ENCODE results near the gene EDN3.

The EDN3 gene

GRCh38 chr20:59300333-59301081 is at the start of gene EDN3:
TSS of gene EDN3 (plus strand) at chr20:59300611. CDS start at chr20:59300813, 202 bp downstream.
- no peak for DNase-seq

- no peak for DNase-seq
Measured at GRCh38 chr20:59253325-59253724, 47.1 kb upstream of the EDN3 start.

DNA sequence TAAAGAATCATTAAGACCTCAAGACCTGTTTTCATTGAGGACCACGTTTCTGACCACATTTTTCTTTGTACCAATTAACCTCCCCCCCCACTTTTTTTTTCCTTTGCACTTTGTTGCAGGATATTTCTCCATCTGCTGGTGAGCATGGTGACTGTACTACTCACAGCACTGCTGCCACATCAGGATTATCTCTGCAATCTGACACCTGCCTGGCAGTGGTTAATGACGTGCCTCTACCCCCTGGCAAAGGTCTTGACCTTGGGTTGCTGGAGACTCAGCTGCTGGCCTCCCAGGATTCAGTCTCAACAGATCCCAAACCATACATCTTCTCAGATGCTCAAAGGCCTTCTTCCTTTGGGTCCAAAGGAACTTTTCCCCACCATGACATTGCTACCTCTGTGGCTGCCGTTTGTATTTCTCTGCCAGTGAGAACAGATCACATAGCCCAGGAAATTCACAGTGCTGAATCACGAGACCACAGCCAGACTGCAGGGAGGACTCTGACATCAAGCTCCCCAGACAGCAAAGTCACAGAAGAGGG is 46.6 kb upstream of the EDN3 start:
- DNase-seq = peak in 1 of 2 experiments; percentile 7

- no peak for DNase-seq
Measured at GRCh38 chr20:59255256-59255655, 45.2 kb upstream of the EDN3 start.

- no peak for DNase-seq
Measured at GRCh38 chr20:59258221-59258621, 42.2 kb upstream of the EDN3 start.

DNA sequence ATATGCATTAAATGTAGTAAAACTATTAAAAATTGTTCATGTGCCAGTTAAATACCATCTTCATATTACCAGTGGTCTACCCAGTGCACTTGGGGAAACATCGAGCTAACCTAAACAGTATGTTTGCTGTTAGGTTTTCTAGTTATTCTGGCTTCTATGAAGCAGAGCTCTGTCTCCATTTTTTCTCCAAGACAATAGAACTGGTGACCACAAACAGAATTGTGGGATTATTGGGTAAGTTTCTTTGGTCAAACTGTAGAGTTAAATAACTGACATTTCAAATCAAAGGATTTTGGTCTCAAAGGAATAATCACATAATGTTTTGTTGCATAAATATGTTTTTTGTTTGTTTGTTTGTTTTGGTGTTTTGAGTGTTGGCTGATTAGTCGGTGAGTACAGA is 40.5 kb upstream of the EDN3 start:
- no peak for DNase-seq

- no peak for DNase-seq
Measured at GRCh38 chr20:59265298-59265697, 35.1 kb upstream of the EDN3 start.

DNA sequence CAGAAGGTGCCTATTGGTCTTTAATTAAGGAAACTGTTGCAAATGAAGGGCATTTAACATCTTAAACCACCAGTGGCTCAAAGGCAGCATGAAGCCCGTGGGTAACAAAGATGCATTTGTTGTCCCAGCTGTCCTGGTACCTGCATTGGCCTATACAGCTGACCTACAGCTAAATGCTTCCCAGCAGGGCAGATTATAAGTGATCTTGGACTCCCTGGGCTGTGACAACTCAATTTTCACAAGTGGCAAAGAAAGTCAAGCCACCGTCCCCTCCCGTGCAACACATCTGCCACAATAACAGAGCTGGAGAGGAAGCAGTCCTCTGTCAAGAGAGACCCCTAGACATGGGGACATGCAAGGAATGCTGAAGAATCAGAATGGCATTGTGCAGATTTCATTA is 31.5 kb upstream of the EDN3 start:
- no peak for DNase-seq

- DNase-seq = no peak
Measured at GRCh38 chr20:59269411-59270025, 30.9 kb upstream of the EDN3 start.

GRCh38 chr20:59270380-59270779 is 30.0 kb upstream of the EDN3 start:
- no peak for DNase-seq

DNA sequence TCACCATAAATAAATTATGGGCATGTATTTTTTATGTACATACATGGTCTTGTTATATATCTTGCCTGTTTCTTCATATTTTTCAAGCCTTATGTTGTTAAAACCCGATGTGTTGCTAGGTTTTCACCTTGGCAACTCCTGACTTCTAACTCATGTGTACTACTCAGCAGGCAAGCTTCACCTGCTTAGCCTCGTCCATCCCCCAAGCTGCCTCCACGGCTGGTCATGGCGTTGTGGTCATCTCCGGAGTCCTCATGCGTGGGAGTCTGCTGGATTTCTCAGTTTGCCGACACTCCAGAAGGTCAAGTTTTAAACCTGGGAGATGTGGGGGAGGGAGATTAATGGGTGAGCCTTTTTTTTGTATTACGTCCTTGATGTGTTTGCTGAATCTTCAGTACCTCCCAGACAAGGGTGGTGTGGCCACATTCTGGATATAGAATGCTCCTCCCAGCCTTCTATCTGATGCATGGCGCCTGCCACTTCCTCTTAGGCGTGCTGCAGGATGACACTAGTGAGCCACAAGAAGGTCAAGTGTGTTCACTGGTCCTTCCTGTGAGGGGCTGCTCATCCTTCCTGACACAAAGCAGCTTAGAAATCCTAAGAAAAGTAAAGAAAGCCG is 26.6 kb upstream of the EDN3 start:
- no peak for DNase-seq

GRCh38 chr20:59276938-59277337 is 23.5 kb upstream of the EDN3 start:
- DNase-seq = no peak

DNA sequence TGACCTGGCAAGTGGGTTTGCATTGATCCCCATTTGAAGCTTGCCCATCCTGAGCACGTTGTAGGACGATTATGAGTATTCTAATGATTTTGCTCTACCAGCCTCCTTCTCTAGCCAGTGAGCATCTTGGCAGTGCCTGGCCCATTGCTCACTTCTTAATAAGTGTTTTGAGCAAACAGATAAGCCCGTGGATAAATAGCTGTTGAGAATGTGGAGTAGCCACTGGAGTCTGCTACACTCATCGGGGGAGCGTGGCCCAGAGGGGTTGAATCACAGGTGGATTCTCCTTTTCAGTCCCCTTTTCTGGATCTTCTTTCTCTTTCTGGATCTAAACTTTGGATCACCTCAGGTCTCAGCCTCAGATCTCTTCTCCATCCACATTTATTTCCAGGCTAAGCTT is 15.9 kb upstream of the EDN3 start:
- DNase-seq = no peak

GRCh38 chr20:59289994-59290393 is 10.4 kb upstream of the EDN3 start:
- DNase-seq = no peak

DNA sequence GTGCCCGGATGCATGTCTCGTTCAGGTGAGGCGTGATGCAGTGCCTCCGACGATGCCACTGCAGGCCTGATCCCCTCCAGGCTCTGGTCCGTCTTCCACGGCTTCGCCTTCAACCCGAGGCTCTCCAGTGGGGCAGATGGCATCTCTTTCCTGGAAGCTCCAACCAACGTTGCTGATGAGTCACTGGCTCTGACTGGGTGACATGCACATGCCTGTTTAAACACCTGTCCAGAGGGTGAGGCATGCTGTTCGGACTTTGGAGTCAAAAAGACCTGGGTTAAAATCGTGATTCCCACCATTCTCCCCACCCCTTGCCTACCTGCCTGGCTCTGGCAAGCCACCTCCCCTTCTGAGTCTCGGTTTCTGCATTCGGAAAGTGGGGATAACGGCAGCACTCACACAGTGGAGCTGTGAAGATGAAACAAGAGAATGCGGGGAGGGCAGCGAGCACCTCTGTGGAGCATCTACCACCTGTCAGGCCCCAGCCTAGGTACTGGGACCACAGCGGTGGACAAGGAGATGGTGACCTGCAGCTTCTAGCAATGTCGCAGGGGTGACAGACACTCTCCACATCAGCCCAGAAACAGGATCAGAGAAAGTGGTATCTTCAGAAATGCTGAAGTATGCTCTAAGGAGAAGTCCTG is 8.5 kb upstream of the EDN3 start:
- DNase-seq = no peak

GRCh38 chr20:59295531-59295930 is 4.9 kb upstream of the EDN3 start:
- no peak for DNase-seq

DNA sequence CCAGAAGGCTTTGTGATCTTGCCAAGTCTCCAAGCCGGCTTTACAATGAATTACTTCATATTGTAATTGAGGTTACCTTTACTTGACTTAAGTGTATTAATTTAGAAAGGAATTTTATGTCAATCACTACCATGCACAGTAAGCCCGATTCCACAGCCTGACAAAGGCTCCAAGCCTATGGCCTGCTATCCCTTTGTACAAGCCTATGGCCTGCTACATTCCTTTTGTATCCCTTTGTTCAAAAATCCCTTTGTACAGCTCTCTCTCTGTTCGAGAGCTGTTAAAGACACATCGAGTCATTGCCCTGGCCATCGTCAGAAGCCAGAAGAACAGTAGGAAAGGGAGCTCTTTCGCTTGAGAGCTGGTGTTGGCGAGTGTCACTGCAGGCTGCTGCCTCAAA is 2.7 kb upstream of the EDN3 start:
- DNase-seq = no peak

GRCh38 chr20:59299945-59300332 is 472 bp upstream of the EDN3 start:
- DNase-seq = no peak

- no peak for DNase-seq
Measured at GRCh38 chr20:59301343-59302007, 1.1 kb downstream of the EDN3 start.

DNA sequence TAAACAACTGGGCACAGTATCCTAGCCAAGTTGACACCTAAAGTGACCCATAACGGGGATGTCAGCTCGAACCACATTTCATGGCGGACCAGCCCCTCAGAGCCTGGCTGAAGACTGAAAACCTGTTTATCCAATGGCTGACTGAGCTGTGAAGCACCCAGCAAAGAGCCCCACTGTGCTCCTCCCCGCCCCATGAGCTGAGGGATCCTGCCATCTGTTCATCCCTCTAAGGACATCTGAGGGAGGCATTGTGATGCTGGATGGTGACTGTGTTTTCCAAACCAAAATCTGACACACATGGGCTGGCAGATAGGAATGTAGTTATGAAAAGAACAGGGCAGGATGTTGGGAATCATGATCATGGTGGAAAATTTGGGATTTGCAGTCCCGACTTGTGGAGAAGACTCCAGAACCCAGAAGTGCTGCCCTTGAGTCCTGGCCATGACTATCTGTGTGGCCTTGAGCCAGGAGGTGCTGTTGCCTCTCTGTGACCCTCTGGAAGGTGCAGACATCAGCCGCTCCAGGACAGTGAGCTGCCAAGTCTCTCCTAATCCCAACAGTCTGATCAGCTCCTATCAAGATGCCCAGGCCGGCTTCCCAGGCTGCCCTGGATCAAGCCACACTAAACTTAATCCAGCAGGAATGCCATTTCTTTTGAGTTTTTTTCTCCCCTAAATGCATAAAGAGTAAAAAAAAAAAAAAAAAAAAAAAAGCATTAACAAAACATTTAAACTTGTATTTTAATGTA is 5.7 kb downstream of the EDN3 start:
- DNase-seq = no peak

DNA sequence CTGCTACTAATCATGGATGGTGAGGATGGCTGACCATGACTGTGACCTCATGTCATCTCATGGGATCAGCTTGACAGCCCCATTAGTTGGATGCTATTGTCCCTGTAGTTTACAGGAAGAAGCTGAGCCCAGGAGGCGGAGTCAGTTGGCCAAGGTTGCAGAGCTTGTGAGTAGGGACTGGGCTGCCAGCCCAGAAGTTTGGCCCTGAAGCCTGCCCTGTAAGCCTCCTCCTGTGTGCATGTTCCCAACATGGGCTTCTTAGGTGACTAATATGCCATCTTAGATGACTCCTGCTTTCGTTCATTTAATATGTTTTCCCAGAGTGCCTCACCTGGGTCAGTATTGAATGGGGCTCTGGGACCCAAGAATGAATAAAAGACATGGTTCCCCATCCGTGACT is 6.9 kb downstream of the EDN3 start:
- DNase-seq = no peak

DNA sequence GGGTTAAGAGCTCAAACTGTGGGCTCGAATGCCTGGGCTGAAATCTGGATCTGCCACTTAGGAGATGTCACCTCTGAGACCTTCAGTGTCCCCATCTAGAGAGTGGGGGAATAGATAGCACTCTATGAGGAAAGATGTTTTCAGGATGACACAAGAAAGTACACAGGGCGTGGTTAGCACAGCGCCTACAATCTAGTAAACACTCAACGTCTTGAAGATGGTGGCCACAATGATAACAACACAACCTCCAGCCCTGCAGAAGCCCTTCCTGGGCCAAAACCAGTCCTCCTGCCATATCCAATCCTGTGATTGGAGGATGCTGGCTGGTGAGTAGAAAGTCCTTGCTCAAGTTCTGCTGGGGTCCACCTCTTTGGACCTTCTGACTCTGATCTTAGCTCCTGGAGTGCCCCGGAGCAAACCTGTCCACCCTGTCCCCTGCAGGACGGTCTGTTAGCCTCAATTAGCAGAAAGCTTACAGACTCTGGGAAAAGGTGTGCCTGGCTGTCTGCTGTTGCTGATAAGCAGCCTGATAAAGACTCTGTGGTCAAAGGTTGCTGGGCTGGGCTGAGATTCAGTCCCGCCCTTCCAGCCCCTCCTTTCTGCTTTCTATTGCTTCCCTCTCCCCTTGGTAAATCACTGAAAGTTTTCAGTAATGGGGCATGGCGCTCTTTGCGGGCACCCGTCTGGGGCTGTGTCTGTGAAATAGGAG is 8.2 kb downstream of the EDN3 start:
- DNase-seq = no peak

Measured in activated CD4-positive, alpha-beta T cell treated with anti-CD3 and anti-CD28 coated beads, Interleukin-2, amount 50 U/mL, for 4 hours (primary cell).